ENCODE measurements around the gene TMEM258. TPM values are rescaled to one million over a fixed set of nuclear protein-coding genes. Genes with fewer than 3 reads are reported as not detected.

TMEM258 gene
- total and polyA plus RNA-seq, 2 donors (not counting 1 experiment from before 2014, with no cell fraction given): 65.8 to 130 TPM

DNA sequence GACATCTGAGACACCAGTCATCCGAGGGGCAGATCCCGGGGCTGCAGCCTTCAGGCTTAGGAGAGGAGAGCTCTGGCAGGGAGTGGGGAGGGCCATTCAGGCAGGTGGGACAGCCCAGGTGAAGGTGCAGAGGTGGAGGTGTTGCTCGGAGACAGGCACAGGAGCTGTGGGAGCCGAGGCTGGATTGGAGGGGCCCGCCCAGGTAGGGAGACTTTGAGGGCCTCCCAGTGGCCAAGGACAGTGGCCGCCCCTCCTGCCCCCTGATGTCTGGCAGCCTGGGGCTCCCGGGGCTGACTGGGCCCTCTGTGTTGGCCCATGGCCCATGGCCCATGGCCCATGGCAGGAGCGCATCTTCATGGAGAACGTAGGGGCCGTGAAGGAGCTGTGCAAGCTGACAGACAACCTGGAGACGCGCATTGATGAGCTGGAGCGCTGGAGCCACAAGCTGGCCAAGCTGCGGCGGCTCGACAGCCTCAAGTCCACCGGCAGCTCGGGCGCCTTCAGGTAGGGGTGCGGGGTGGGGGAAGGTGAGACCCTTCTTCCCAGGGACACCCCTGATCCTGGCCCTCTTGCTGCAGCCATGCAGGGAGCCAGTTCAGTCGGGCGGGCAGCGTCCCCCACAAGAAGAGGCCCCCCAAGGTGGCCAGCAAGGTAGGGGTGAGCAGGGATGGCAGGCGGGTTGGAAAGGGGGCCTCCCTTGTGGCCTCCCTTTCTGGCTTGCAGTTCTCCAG, 13.3 kb downstream of the TMEM258 start:
- intact Hi-C loops (cut with micrococcal nuclease): no loop called here
- Histone ChIP-seq H3K9me3 (ENCODE audit: control extremely low read depth in 1 of 3, control insufficient read depth in 2 of 3, insufficient read depth in 1 of 3, low read length in 2 of 3) (no peaks in the 10 kb centered on the region), H3K4me3 (ENCODE audit: control extremely low read depth in 1 of 5, extremely low read depth in 1 of 5, insufficient read depth in 1 of 5, low read depth in 2 of 5, low read length in 4 of 5) (no peak overlapping the region), H3K79me2 (ENCODE audit: control insufficient read depth, insufficient read depth, low read length) (no peaks in the 10 kb centered on the region), H3K9ac (ENCODE audit: low read length) (no peak overlapping the region), H3K4me2 (replicated peaks; ENCODE audit: low read depth, low read length, poor library complexity, severe bottlenecking) (no peak overlapping the region), H3K27ac (ENCODE audit: low read length in 2 of 2) (no peak overlapping the region), H3K36me3 (replicated peaks in 1 of 2; ENCODE audit: control extremely low read depth in 1 of 2, control insufficient read depth in 1 of 2, extremely low read depth in 1 of 2, insufficient read depth in 2 of 2, low read length in 1 of 2) (no peaks in the 10 kb centered on the region), H2AFZ (ENCODE audit: insufficient read depth, low read depth, low read length, poor library complexity, severe bottlenecking) (no peak overlapping the region), H3K4me1 (ENCODE audit: control insufficient read depth in 2 of 2, insufficient read depth in 2 of 2, low read length in 2 of 2) (peaks cover 12 to 13% of the 10 kb centered on the region in 2 donors), H3K27me3 (replicated peaks in 1 of 4; ENCODE audit: control extremely low read depth in 1 of 4, control insufficient read depth in 3 of 4, insufficient read depth in 4 of 4, low read length in 3 of 4) (peaks cover 0 to 8% (median 0%) of the 10 kb centered on the region in 4 experiments), H4K20me1 (ENCODE audit: control insufficient read depth, insufficient read depth, low read length, poor library complexity, severe bottlenecking) (no peaks in the 10 kb centered on the region)
- ATAC-seq (ENCODE audit: low read depth) (no peak), DNase-seq (no peak)
- ChIA-PET POLR2A (no interaction called here), CTCF (interaction anchor here (0.9 to 2.6 kb wide), 2 partner anchors 9 to 18 kb away, joined by 3 to 11 read pairs; no protein-coding TSS in a partner anchor)
- H3K4me3 Mint-ChIP-seq: no peak overlapping the region
- no peak overlapping the region for H3K27ac Mint-ChIP-seq
- H3K9me3 Mint-ChIP-seq (ENCODE audit: insufficient read depth): no peaks in the 10 kb centered on the region
- peaks cover 12% of the 10 kb centered on the region for H3K27me3 Mint-ChIP-seq
- no peak for TF ChIP-seq EZH2 (IDR thresholded peaks at IDR 0.05; ENCODE audit: borderline replicate concordance, insufficient read depth, low read depth, low read length, poor library complexity, severe bottlenecking)
- TF ChIP-seq, protein P1, sequence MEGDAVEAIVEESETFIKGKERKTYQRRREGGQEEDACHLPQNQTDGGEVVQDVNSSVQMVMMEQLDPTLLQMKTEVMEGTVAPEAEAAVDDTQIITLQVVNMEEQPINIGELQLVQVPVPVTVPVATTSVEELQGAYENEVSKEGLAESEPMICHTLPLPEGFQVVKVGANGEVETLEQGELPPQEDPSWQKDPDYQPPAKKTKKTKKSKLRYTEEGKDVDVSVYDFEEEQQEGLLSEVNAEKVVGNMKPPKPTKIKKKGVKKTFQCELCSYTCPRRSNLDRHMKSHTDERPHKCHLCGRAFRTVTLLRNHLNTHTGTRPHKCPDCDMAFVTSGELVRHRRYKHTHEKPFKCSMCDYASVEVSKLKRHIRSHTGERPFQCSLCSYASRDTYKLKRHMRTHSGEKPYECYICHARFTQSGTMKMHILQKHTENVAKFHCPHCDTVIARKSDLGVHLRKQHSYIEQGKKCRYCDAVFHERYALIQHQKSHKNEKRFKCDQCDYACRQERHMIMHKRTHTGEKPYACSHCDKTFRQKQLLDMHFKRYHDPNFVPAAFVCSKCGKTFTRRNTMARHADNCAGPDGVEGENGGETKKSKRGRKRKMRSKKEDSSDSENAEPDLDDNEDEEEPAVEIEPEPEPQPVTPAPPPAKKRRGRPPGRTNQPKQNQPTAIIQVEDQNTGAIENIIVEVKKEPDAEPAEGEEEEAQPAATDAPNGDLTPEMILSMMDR (IDR thresholded peaks at IDR 0.05): no peak
- H3K4me1 Mint-ChIP-seq: peaks cover 17% of the 10 kb centered on the region
- WGBS (ENCODE audit: insufficient coverage): 93% methylated on average over 20 of the region's 24 CpGs

DNA sequence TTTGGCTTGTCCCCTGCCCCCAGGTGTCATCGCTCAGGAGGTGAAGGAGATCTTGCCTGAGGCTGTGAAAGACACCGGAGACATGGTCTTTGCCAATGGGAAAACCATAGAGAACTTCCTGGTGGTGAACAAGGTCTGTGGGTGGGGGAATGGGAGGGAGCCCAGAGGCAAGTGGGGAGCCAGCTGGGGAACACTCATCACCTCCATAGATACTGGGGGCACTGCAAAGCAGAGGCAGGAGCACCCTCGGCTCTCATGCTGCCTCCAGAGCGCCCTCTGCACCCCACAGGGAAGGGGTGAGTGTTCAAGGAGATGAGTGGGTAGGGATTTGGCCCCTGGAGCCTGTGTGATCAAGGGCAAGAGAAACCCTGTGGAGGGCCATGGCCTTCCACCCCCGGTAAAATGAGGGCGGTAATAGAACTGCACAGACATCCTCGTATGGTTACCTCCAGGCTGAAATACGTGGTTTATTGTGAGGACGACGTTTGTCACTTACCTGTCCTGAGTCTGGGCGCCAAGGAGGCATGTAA, 14.0 kb downstream of the TMEM258 start:
- peaks cover 12% of the 10 kb centered on the region for H3K27me3 Mint-ChIP-seq
- CTCF ChIA-PET: interaction anchor here (0.9 to 2.6 kb wide), 2 partner anchors 10 to 19 kb away, joined by 3 to 11 read pairs; no protein-coding TSS in a partner anchor
- 89% methylated on average over 7 of the region's 11 CpGs for WGBS (ENCODE audit: insufficient coverage)

More for the DNA sequence above, 14.0 kb downstream of the TMEM258 start:
- H3K4me3 ChIP-seq (ENCODE audit: control extremely low read depth in 1 of 5, extremely low read depth in 1 of 5, insufficient read depth in 1 of 5, low read depth in 2 of 5, low read length in 4 of 5): no peak overlapping the region
- H3K9me3 Mint-ChIP-seq (ENCODE audit: insufficient read depth): no peaks in the 10 kb centered on the region
- no peak for TF ChIP-seq EZH2 (IDR thresholded peaks at IDR 0.05; ENCODE audit: borderline replicate concordance, insufficient read depth, low read depth, low read length, poor library complexity, severe bottlenecking)
- TF ChIP-seq, protein P1 (IDR thresholded peaks at IDR 0.05): no peak
- no peak overlapping the region for H3K27ac ChIP-seq (ENCODE audit: low read length in 2 of 2)
- H4K20me1 ChIP-seq (ENCODE audit: control insufficient read depth, insufficient read depth, low read length, poor library complexity, severe bottlenecking): no peaks in the 10 kb centered on the region
- H2AFZ ChIP-seq (ENCODE audit: insufficient read depth, low read depth, low read length, poor library complexity, severe bottlenecking): no peak overlapping the region
- peaks cover 17% of the 10 kb centered on the region for H3K4me1 Mint-ChIP-seq
- no peak overlapping the region for H3K4me2 ChIP-seq (replicated peaks; ENCODE audit: low read depth, low read length, poor library complexity, severe bottlenecking)
- ATAC-seq (ENCODE audit: low read depth): no peak
- no peak overlapping the region for H3K9ac ChIP-seq (ENCODE audit: low read length)
- no peaks in the 10 kb centered on the region for H3K36me3 ChIP-seq (replicated peaks in 1 of 2; ENCODE audit: control extremely low read depth in 1 of 2, control insufficient read depth in 1 of 2, extremely low read depth in 1 of 2, insufficient read depth in 2 of 2, low read length in 1 of 2)
- peak overlapping the region; percentile 73 for H3K4me3 Mint-ChIP-seq
- H3K27ac Mint-ChIP-seq: no peak overlapping the region
- POLR2A ChIA-PET: no interaction called here
- DNase-seq: no peak
- no peaks in the 10 kb centered on the region for H3K9me3 ChIP-seq (ENCODE audit: control extremely low read depth in 1 of 3, control insufficient read depth in 2 of 3, insufficient read depth in 1 of 3, low read length in 2 of 3)
- intact Hi-C loops (cut with micrococcal nuclease): no loop called here
- peaks cover 0 to 8% (median 0%) of the 10 kb centered on the region in 4 experiments for H3K27me3 ChIP-seq (replicated peaks in 1 of 4; ENCODE audit: control extremely low read depth in 1 of 4, control insufficient read depth in 3 of 4, insufficient read depth in 4 of 4, low read length in 3 of 4)
- H3K79me2 ChIP-seq (ENCODE audit: control insufficient read depth, insufficient read depth, low read length): no peaks in the 10 kb centered on the region
- H3K4me1 ChIP-seq (ENCODE audit: control insufficient read depth in 2 of 2, insufficient read depth in 2 of 2, low read length in 2 of 2): peaks cover 12 to 13% of the 10 kb centered on the region in 2 donors
